ENCODE measurements around the gene FANCM. TPM values are rescaled to one million over a fixed set of nuclear protein-coding genes. Genes with fewer than 3 reads are reported as not detected.
A peak's percentile ranks its signal among the peaks of the same experiment; 100 is the strongest.
"Not testable (repeated sequence)": the region's sequence is repeated elsewhere in the genome, so short reads cannot be mapped to it uniquely, and the experiment has no call there.

FANCM gene
- total RNA-seq, 1 donor from 2014 or later = 7.7 TPM

GRCh38 chr14:45144658-45145057 lies 8.9 kb downstream of the FANCM start:
- DNase-seq (ENCODE audit: low read depth, low spot score) = no peak

- DNase-seq (ENCODE audit: low read depth, low spot score) = no peak
Observed at GRCh38 chr14:45145214-45145613, 9.5 kb downstream of the FANCM start.

GRCh38 chr14:45149602-45150001 lies 13.9 kb downstream of the FANCM start:
- DNase-seq (ENCODE audit: low read depth, low spot score) = no peak

- DNase-seq (ENCODE audit: low read depth, low spot score) = no peak
Observed at GRCh38 chr14:45150386-45150890, 14.7 kb downstream of the FANCM start.

GRCh38 chr14:45156067-45156466 lies 20.3 kb downstream of the FANCM start:
- DNase-seq (ENCODE audit: low read depth, low spot score) = no peak

GRCh38 chr14:45169906-45170305 lies 34.2 kb downstream of the FANCM start:
- no peak for DNase-seq (ENCODE audit: low read depth, low spot score)

- DNase-seq (ENCODE audit: low read depth, low spot score) = no peak
Observed at GRCh38 chr14:45177076-45177475, 41.3 kb downstream of the FANCM start.

- peak; percentile 10 for DNase-seq (ENCODE audit: low read depth, low spot score)
Observed at GRCh38 chr14:45181329-45181728, 45.6 kb downstream of the FANCM start.

- no peak for DNase-seq (ENCODE audit: low read depth, low spot score)
Observed at GRCh38 chr14:45181806-45182205, 46.1 kb downstream of the FANCM start.

GRCh38 chr14:45185100-45185814 lies 49.5 kb downstream of the FANCM start:
- no peak for DNase-seq (ENCODE audit: low read depth, low spot score)

- DNase-seq (ENCODE audit: low read depth, low spot score) = no peak
Observed at GRCh38 chr14:45194964-45195363, 59.2 kb downstream of the FANCM start.

GRCh38 chr14:45198551-45198950 lies 62.8 kb downstream of the FANCM start:
- no peak for DNase-seq (ENCODE audit: low read depth, low spot score)

GRCh38 chr14:45199230-45199629 lies 63.5 kb downstream of the FANCM start:
- no peak for DNase-seq (ENCODE audit: low read depth, low spot score)

- DNase-seq (ENCODE audit: low read depth, low spot score) = no peak
Observed at GRCh38 chr14:45201905-45202304, 66.2 kb downstream of the FANCM start.

GRCh38 chr14:45204241-45204640 lies 68.5 kb downstream of the FANCM start:
- DNase-seq (ENCODE audit: low read depth, low spot score) = no peak

- DNase-seq (ENCODE audit: low read depth, low spot score) = no peak
Observed at GRCh38 chr14:45210159-45210558, 74.4 kb downstream of the FANCM start.

- no peak for DNase-seq (ENCODE audit: low read depth, low spot score)
Observed at GRCh38 chr14:45211295-45211694, 75.6 kb downstream of the FANCM start.

- DNase-seq (ENCODE audit: low read depth, low spot score) = no peak
Observed at GRCh38 chr14:45212231-45212630, 76.5 kb downstream of the FANCM start.

GRCh38 chr14:45213716-45214115 lies 78.0 kb downstream of the FANCM start:
- DNase-seq (ENCODE audit: low read depth, low spot score) = not testable (repeated sequence)

GRCh38 chr14:45214341-45214740 lies 78.6 kb downstream of the FANCM start:
- not testable (repeated sequence) for DNase-seq (ENCODE audit: low read depth, low spot score)

- DNase-seq (ENCODE audit: low read depth, low spot score) = no peak
Observed at GRCh38 chr14:45222485-45223262, 86.9 kb downstream of the FANCM start.

- no peak for DNase-seq (ENCODE audit: low read depth, low spot score)
Observed at GRCh38 chr14:45227566-45227965, 91.8 kb downstream of the FANCM start.

GRCh38 chr14:45238988-45239387 lies 103.3 kb downstream of the FANCM start:
- no peak for DNase-seq (ENCODE audit: low read depth, low spot score)
